Suppressor macrophage treated with lipopolysaccharide for 1 hour (primary cell): ENCODE data around the gene MRFAP1.
"Not testable (repeated sequence)": the region's sequence is repeated elsewhere in the genome, so short reads cannot be mapped to it uniquely, and the experiment has no call there.

Experiments used
- DNase-seq, 3 donors: peaks; one replicate each; pipeline ENCODE4 v3.0.0-alpha.2; 2020 to 2022

MRFAP1 gene

GRCh38 chr4:6612961-6613675 is 27.4 kb upstream of the MRFAP1 start:
- no peak for DNase-seq

- no peak for DNase-seq
Observed at GRCh38 chr4:6613676-6614651, 26.5 kb upstream of the MRFAP1 start.

GRCh38 chr4:6614701-6615230 is 25.7 kb upstream of the MRFAP1 start:
- no peak for DNase-seq

GRCh38 chr4:6616087-6616995 is 24.1 kb upstream of the MRFAP1 start:
- no peak for DNase-seq

GRCh38 chr4:6617246-6617645 is 23.2 kb upstream of the MRFAP1 start:
- DNase-seq = no peak

- DNase-seq = no peak
Observed at GRCh38 chr4:6618386-6619115, 21.9 kb upstream of the MRFAP1 start.

GRCh38 chr4:6619116-6619465 is 21.4 kb upstream of the MRFAP1 start:
- DNase-seq = no peak

GRCh38 chr4:6619466-6620255 is 20.8 kb upstream of the MRFAP1 start:
- DNase-seq = no peak

- no peak for DNase-seq
Observed at GRCh38 chr4:6620296-6620695, 20.2 kb upstream of the MRFAP1 start.

GRCh38 chr4:6620891-6621555 is 19.5 kb upstream of the MRFAP1 start:
- DNase-seq = no peak

GRCh38 chr4:6621556-6621927 is 18.9 kb upstream of the MRFAP1 start:
- no peak for DNase-seq

- DNase-seq = no peak
Observed at GRCh38 chr4:6622744-6623143, 17.7 kb upstream of the MRFAP1 start.

GRCh38 chr4:6625256-6625655 is 15.2 kb upstream of the MRFAP1 start:
- DNase-seq = no peak

- no peak for DNase-seq
Observed at GRCh38 chr4:6626066-6626465, 14.4 kb upstream of the MRFAP1 start.

- no peak for DNase-seq
Observed at GRCh38 chr4:6627832-6628231, 12.7 kb upstream of the MRFAP1 start.

GRCh38 chr4:6628484-6628883 is 12.0 kb upstream of the MRFAP1 start:
- not testable (repeated sequence) for DNase-seq

GRCh38 chr4:6632125-6632524 is 8.4 kb upstream of the MRFAP1 start:
- DNase-seq = no peak

GRCh38 chr4:6633091-6633906 is 7.2 kb upstream of the MRFAP1 start:
- peak; percentile 71 to 80 (median 77) for DNase-seq

- DNase-seq = no peak
Observed at GRCh38 chr4:6634746-6635145, 5.7 kb upstream of the MRFAP1 start.
